Endodermal cell (in vitro differentiated cells): Measurements from ENCODE around the gene MRPL18. TPM values are rescaled to one million over a fixed set of nuclear protein-coding genes. Genes with fewer than 3 reads are reported as not detected.

Experiments used
- DNase-seq: peaks from one replicate; pipeline ENCODE4 v3.0.0-alpha.2; 2017
- H3K27ac ChIP-seq: 2 replicates; pipeline ENCODE4 v1.5.1; 2013; ENCODE audit warnings: mild to moderate bottlenecking, low read depth, low read length, moderate library complexity
- H3K27me3 ChIP-seq: 2 replicates; pipeline ENCODE4 v1.6.1; 2013; ENCODE audit warnings: mild to moderate bottlenecking, low read length, moderate library complexity; ENCODE audit not compliant: insufficient read depth, control insufficient read depth, poor library complexity, severe bottlenecking
- H3K36me3 ChIP-seq: 2 replicates; pipeline ENCODE4 v1.7.0; 2013; ENCODE audit warnings: mild to moderate bottlenecking, low read length, moderate library complexity; ENCODE audit not compliant: control insufficient read depth, insufficient read depth
- H3K4me1 ChIP-seq: one replicate; pipeline ENCODE4 v1.7.0; 2013; ENCODE audit warnings: low read length; ENCODE audit not compliant: control insufficient read depth, insufficient read depth
- H3K4me3 ChIP-seq: 2 replicates; pipeline ENCODE4 v1.5.1; 2013; ENCODE audit warnings: mild to moderate bottlenecking, low read length, moderate library complexity
- H3K9ac ChIP-seq: 2 replicates; pipeline ENCODE4 v1.6.1; 2013; ENCODE audit warnings: mild to moderate bottlenecking, low read length, moderate library complexity; ENCODE audit not compliant: poor library complexity, severe bottlenecking; ENCODE audit errors: extremely low read depth
- H3K9me3 ChIP-seq: 2 replicates; pipeline ENCODE4 v1.6.1; 2013; ENCODE audit warnings: mild to moderate bottlenecking, low read length, moderate library complexity; ENCODE audit not compliant: control insufficient read depth
- H3K27ac Mint-ChIP-seq: 2 replicates; pipeline ENCODE4 v1.8.0; 2020; ENCODE audit warnings: mixed read lengths
- H3K27me3 Mint-ChIP-seq: 2 replicates; pipeline ENCODE4 v1.8.0; 2021; ENCODE audit warnings: mild to moderate bottlenecking, mixed read lengths; ENCODE audit not compliant: insufficient read depth
- H3K36me3 Mint-ChIP-seq: 2 replicates; pipeline ENCODE4 v1.8.0; 2020; ENCODE audit warnings: low read depth, mixed read lengths
- H3K4me1 Mint-ChIP-seq: 2 replicates; pipeline ENCODE4 v1.8.0; 2020; ENCODE audit warnings: mixed read lengths
- H3K4me3 Mint-ChIP-seq: 2 replicates; pipeline ENCODE4 v1.8.0; 2020; ENCODE audit warnings: mild to moderate bottlenecking, moderate library complexity, mixed read lengths
- H3K9me3 Mint-ChIP-seq: 2 replicates; pipeline ENCODE4 v1.8.0; 2020; ENCODE audit warnings: mild to moderate bottlenecking, mixed read lengths
- WGBS, 2 experiments: methylation state at CpG; one replicate each; pipeline versions ENCODE4 v1.1.5 to v1.1.7; 2013; ENCODE audit warnings: missing lambda C conversion rate in 2 of 2, mixed read lengths in 1 of 2; ENCODE audit not compliant: insufficient coverage in 1 of 2, insufficient read length in 1 of 2; 5-methylcytosine and 5-hydroxymethylcytosine counted together
- total RNA-seq, 2 donors: library from RNA; stranded (reverse); fragmentation: NEBNext Ultra II Directional in 1 of 2; extraction: Animal tissue kit (Norgen Biotek cat#: 25700) in 1 of 2; gene quantifications; 2 replicates in 1 of 2; 3 replicates in 1 of 2; pipeline ENCODE4 v1.2.1, GENCODE V29; 2021
- TF ChIP-seq, protein P1 (sequence below): fragments of 200-600 bp; sonication (generic); conservative IDR thresholded peaks from 2 replicates; pipeline ENCODE4 v1.5.0; 2021; ENCODE audit warnings: antibody characterized with exemption, mild to moderate bottlenecking

MRPL18 gene
- total RNA-seq, 2 donors from 2014 or later, result 46.7 to 56.9 TPM

DNA sequence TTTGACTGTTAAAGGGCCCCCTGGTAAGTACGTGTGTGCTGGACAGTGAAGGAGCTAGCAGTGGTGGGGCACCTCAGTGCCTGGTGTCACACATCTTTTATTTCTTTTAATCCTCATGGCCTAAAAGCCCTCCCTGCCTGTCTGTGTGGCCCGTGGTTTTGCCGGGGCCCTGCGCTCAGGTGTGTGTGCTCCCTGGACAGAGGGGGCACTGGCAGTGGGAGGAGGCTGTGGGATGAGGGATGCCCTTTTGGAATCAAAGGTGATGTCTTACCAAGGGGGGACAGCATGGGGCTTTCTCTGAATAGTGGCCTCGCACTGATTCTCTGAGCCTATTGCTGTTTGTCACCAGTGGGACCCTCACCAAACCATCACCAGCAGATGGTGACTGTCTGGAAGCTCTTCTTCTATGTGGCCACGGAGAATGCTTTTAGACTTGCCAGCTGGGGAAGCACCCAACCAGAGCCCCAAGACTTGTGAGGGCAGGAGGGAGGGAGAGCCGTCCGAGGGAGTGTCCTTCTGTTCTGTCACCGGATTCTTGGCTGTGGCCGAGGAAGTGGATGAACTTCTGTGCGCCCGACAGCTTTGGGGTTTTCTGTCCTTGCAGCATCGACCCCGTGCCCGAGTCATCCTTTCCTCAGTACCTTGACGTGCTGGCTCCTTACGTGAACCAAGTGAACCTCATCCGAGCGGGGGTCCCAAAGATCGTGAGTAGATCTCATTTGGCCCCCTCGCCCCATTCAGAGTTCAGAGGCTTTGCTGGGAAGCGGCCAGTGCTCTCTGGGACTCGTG is 27.9 kb downstream of the MRPL18 start:
- Histone ChIP-seq H3K9me3 (no peaks in the 10 kb centered on the region), H3K27ac (no peak overlapping the region), H3K27me3 (no peaks in the 10 kb centered on the region), H3K4me3 (no peak overlapping the region), H3K9ac (no peak overlapping the region), H3K36me3 (no peaks in the 10 kb centered on the region), H3K4me1 (no peaks in the 10 kb centered on the region)
- H3K36me3 Mint-ChIP-seq, result no peaks in the 10 kb centered on the region
- 94 to 100% methylated on average over 9 to 23 of the region's 23 CpGs for WGBS, 2 experiments
- peaks cover 8% of the 10 kb centered on the region for H3K27me3 Mint-ChIP-seq
- H3K27ac Mint-ChIP-seq, result no peak overlapping the region
- H3K4me1 Mint-ChIP-seq, result no peaks in the 10 kb centered on the region
- H3K9me3 Mint-ChIP-seq, result no peaks in the 10 kb centered on the region
- DNase-seq, result no peak
- TF ChIP-seq, protein P1, sequence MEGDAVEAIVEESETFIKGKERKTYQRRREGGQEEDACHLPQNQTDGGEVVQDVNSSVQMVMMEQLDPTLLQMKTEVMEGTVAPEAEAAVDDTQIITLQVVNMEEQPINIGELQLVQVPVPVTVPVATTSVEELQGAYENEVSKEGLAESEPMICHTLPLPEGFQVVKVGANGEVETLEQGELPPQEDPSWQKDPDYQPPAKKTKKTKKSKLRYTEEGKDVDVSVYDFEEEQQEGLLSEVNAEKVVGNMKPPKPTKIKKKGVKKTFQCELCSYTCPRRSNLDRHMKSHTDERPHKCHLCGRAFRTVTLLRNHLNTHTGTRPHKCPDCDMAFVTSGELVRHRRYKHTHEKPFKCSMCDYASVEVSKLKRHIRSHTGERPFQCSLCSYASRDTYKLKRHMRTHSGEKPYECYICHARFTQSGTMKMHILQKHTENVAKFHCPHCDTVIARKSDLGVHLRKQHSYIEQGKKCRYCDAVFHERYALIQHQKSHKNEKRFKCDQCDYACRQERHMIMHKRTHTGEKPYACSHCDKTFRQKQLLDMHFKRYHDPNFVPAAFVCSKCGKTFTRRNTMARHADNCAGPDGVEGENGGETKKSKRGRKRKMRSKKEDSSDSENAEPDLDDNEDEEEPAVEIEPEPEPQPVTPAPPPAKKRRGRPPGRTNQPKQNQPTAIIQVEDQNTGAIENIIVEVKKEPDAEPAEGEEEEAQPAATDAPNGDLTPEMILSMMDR, result no peak
- H3K4me3 Mint-ChIP-seq, result no peak overlapping the region

DNA sequence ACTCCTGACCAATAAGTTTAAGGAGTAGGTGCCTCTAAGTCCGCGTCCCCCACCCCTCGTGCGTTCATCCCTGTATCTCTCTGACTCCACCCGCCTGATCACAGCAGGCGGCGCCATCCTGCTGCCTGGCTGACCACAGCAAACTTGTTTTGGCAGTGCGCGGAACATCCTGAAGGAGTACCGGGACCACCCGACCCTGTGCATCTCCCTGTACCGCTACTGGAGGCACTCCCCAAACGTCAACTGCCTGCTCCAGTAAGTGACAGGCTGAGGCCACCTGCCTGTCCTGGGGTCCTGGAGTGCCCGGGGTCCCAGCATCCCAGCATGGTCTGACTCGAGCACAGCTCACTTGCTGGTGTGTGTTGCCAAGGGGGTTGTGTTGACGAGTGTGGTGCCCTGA is 28.8 kb downstream of the MRPL18 start:
- H3K4me1 Mint-ChIP-seq, result no peaks in the 10 kb centered on the region
- H3K36me3 ChIP-seq, result no peaks in the 10 kb centered on the region

DNA sequence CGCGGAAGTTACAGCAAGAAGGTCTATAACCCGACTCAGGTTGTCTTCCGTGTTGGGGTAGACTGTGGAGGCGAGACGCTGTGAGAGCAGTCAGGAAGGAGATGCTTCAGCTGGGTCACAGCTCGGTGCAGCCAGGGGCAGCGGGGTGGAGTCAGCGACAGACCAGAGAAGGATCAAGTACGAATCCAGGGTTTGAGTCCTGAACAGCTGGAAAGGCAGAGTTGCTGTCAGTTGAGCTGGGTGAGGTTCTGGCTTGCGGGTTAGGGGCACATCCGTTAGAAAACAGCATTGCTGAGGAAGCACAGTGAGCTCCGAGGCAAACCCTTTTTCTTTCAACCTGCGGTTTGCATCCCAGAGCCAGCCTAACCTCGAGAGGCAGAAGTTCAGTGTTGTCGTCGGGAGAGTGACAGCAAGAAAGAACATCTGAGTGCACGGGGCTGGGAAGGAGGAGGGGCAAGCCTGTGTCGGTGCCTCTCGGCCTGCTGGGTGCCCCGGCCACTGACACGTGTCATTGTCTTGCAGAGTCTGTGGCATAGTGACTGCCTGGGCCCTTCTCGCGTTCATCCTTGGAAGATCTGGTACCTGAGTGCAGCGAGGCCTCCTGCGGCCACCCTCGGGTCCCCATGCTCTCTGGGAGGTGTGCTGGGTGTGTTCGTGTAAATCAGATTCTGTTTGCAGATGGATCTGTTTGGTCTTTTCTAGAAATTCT is 29.8 kb downstream of the MRPL18 start:
- Histone ChIP-seq H3K9ac (no peak overlapping the region), H3K9me3 (no peaks in the 10 kb centered on the region), H3K27ac (no peak overlapping the region), H3K27me3 (no peaks in the 10 kb centered on the region), H3K36me3 (no peaks in the 10 kb centered on the region), H3K4me3 (no peak overlapping the region), H3K4me1 (no peaks in the 10 kb centered on the region)
- H3K4me3 Mint-ChIP-seq, result no peak overlapping the region
- peaks cover 7% of the 10 kb centered on the region for H3K27me3 Mint-ChIP-seq
- no peaks in the 10 kb centered on the region for H3K36me3 Mint-ChIP-seq
- H3K27ac Mint-ChIP-seq, result no peak overlapping the region
- WGBS, 2 experiments, result 56 to 65% methylated on average over 22 to 28 of the region's 28 CpGs
- peak; percentile 69 for DNase-seq
- H3K4me1 Mint-ChIP-seq, result no peaks in the 10 kb centered on the region
- TF ChIP-seq, protein P1, result no peak
- no peaks in the 10 kb centered on the region for H3K9me3 Mint-ChIP-seq

More for the DNA sequence above, 28.8 kb downstream of the MRPL18 start:
- DNase-seq, result no peak
- H3K4me3 Mint-ChIP-seq, result no peak overlapping the region
- H3K27ac Mint-ChIP-seq, result no peak overlapping the region
- Histone ChIP-seq H3K9me3 (no peaks in the 10 kb centered on the region), H3K27me3 (no peaks in the 10 kb centered on the region), H3K27ac (no peak overlapping the region), H3K4me1 (no peaks in the 10 kb centered on the region), H3K9ac (no peak overlapping the region), H3K4me3 (no peak overlapping the region)
- H3K36me3 Mint-ChIP-seq, result no peaks in the 10 kb centered on the region
- TF ChIP-seq, protein P1, result no peak
- 92 to 97% methylated on average over 10 to 16 of the region's 16 CpGs for WGBS, 2 experiments
- peaks cover 7% of the 10 kb centered on the region for H3K27me3 Mint-ChIP-seq
- H3K9me3 Mint-ChIP-seq, result no peaks in the 10 kb centered on the region
